Measurements from ENCODE around the gene PCDHGA4.

DNA sequence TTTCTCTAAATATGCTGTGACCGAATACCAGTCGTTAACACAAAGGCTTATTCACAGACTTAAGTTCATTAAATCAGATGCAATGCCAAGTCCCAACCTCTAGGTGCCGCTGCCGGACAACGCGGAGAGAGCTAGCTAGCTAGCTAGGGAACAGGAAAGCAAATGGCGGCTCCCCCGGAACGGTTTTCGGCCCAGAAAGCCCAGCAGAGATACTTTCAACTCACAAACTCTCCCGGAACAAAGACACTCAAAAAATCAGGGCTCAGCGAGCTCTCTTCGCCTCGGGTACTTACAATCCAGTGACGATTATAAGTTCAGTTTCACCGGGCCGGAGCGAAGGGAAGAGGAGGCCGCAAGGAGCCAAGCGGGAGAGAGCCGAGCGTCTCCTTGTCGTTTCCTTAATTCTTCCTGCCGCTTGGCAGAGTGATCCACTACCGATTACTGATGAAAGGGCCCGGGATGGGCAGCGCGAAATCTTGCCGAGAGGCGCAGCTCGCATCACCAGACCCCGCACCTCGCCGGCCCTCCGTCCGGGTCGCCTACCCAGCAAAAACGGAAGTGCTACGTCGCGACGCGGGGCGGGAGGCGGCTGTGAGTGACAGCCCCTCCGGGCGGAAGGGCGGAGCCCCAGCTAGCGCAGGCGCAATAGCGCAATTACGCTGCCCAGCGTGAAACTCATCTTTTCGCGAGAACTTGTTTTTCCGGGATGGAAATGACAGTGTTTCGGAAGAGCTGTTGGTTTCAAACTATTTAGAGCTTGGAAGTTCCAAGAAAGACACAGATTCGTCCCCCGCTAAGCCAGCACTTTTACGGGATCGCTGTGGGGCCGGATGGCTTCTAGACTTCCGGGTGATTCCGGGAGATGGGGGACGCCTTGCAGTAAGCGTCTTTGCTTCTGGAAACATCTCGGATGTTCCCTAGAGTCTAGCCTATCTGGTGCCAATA lies 34.3 kb upstream of the PCDHGA4 start, which contains the start of gene TAF7:
- TF ChIP-seq EP300 (IDR thresholded peaks at IDR 0.05), result no peak
- TF ChIP-seq, protein P1, sequence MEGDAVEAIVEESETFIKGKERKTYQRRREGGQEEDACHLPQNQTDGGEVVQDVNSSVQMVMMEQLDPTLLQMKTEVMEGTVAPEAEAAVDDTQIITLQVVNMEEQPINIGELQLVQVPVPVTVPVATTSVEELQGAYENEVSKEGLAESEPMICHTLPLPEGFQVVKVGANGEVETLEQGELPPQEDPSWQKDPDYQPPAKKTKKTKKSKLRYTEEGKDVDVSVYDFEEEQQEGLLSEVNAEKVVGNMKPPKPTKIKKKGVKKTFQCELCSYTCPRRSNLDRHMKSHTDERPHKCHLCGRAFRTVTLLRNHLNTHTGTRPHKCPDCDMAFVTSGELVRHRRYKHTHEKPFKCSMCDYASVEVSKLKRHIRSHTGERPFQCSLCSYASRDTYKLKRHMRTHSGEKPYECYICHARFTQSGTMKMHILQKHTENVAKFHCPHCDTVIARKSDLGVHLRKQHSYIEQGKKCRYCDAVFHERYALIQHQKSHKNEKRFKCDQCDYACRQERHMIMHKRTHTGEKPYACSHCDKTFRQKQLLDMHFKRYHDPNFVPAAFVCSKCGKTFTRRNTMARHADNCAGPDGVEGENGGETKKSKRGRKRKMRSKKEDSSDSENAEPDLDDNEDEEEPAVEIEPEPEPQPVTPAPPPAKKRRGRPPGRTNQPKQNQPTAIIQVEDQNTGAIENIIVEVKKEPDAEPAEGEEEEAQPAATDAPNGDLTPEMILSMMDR (IDR thresholded peaks at IDR 0.05), result peak; percentile 69 to 83
- TF ChIP-seq POLR2A (IDR thresholded peaks at IDR 0.05), result peak; percentile 84 to 96
- TF ChIP-seq POLR2AphosphoS5 (IDR thresholded peaks at IDR 0.05), result peak; percentile 87 to 95 (median 91)
